NCI-H1105 treated with DMSO at 0.1 percent for 48 hours (cell line): ENCODE measurements around the gene ARID4A.
"Not testable (repeated sequence)": the region's sequence is repeated elsewhere in the genome, so short reads cannot be mapped to it uniquely, and the experiment has no call there.

Experiments
- DNase-seq: peaks from one replicate; lab custom pipeline; 2025; lab: John Stamatoyannopoulos, UW

ARID4A gene

GRCh38 chr14:58298477-58299400, at the start of gene ARID4A:
ARID4A (plus strand) TSS chr14:58298555; CDS start chr14:58299855, 1,300 bp downstream.
- DNase-seq = no peak

- no peak for DNase-seq
Observed at GRCh38 chr14:58249611-58250010, 48.7 kb upstream of the ARID4A start.

GRCh38 chr14:58258156-58258555, 40.2 kb upstream of the ARID4A start:
- no peak for DNase-seq

- not testable (repeated sequence) for DNase-seq
Observed at GRCh38 chr14:58262005-58262404, 36.4 kb upstream of the ARID4A start.

- DNase-seq = no peak
Observed at GRCh38 chr14:58265401-58265800, 33.0 kb upstream of the ARID4A start.

- no peak for DNase-seq
Observed at GRCh38 chr14:58270628-58271027, 27.7 kb upstream of the ARID4A start.

GRCh38 chr14:58272588-58273372, 25.6 kb upstream of the ARID4A start:
- peak; percentile 20 for DNase-seq

- no peak for DNase-seq
Observed at GRCh38 chr14:58274881-58275280, 23.5 kb upstream of the ARID4A start.

GRCh38 chr14:58275527-58276190, 22.7 kb upstream of the ARID4A start:
- no peak for DNase-seq

GRCh38 chr14:58276208-58276607, 22.1 kb upstream of the ARID4A start:
- no peak for DNase-seq

GRCh38 chr14:58278177-58278576, 20.2 kb upstream of the ARID4A start:
- no peak for DNase-seq

- peak; percentile 32 for DNase-seq
Observed at GRCh38 chr14:58280954-58281787, 17.2 kb upstream of the ARID4A start.

GRCh38 chr14:58281969-58282368, 16.4 kb upstream of the ARID4A start:
- DNase-seq = no peak

- DNase-seq = no peak
Observed at GRCh38 chr14:58282925-58283593, 15.3 kb upstream of the ARID4A start.

- DNase-seq = no peak
Observed at GRCh38 chr14:58283730-58284129, 14.6 kb upstream of the ARID4A start.

- no peak for DNase-seq
Observed at GRCh38 chr14:58285132-58285531, 13.2 kb upstream of the ARID4A start.

- no peak for DNase-seq
Observed at GRCh38 chr14:58287607-58288042, 10.7 kb upstream of the ARID4A start.

- no peak for DNase-seq
Observed at GRCh38 chr14:58288106-58288792, 10.1 kb upstream of the ARID4A start.

GRCh38 chr14:58291646-58292045, 6.7 kb upstream of the ARID4A start:
- no peak for DNase-seq

- no peak for DNase-seq
Observed at GRCh38 chr14:58292187-58292586, 6.2 kb upstream of the ARID4A start.
